ENCODE data around the gene VASP.

GRCh38 chr19:45526971-45527370 is 19.7 kb downstream of the VASP start:
- no peak for TF ChIP-seq CTCF (conservative IDR thresholded peaks at IDR 0.05; ENCODE audit: low read depth, low read length)
- TF ChIP-seq FOS (IDR thresholded peaks at IDR 0.05; ENCODE audit: low read depth, low read length): no peak
- TF ChIP-seq SMC3 (IDR thresholded peaks at IDR 0.05; ENCODE audit: low read depth, low read length): no peak
- no peak for TF ChIP-seq POLR2A (IDR thresholded peaks at IDR 0.05; ENCODE audit: low read depth, low read length)
- TF ChIP-seq RAD21 (IDR thresholded peaks at IDR 0.05; ENCODE audit: low read length): no peak
- no peak for TF ChIP-seq USF2 (IDR thresholded peaks at IDR 0.05; ENCODE audit: low read depth, low read length)
- no peak for TF ChIP-seq CEBPB (IDR thresholded peaks at IDR 0.05; ENCODE audit: low read depth, low read length)
- no peak for TF ChIP-seq MAZ (IDR thresholded peaks at IDR 0.05; ENCODE audit: borderline replicate concordance, low read depth, low read length)
- no peak for TF ChIP-seq MXI1 (IDR thresholded peaks at IDR 0.05; ENCODE audit: borderline replicate concordance, low read depth, low read length)

Measured in IMR-90 (cell line).